GM23338 (cell line): Measurements from ENCODE around the gene SEC23A. TPM values are rescaled to one million over a fixed set of nuclear protein-coding genes. Genes with fewer than 3 reads are reported as not detected.
"Not testable (repeated sequence)": the region's sequence is repeated elsewhere in the genome, so short reads cannot be mapped to it uniquely, and the experiment has no call there.

Experiments
- ATAC-seq: fragments of 200-7000 bp; cut with Tn5 transposase; 3 replicates; pipeline ENCODE4 v1.9.1; 2020
- DNase-seq: peaks from one replicate; pipeline ENCODE4 v3.0.0-alpha.2; 2015; ENCODE audit warnings: low spot score
- H2AFZ ChIP-seq: fragments of 200-600 bp; sonication (generic); 2 replicates; pipeline ENCODE4 v1.8.0; 2016; ENCODE audit warnings: antibody characterized with exemption, mild to moderate bottlenecking, moderate library complexity
- H3F3A ChIP-seq: fragments of 200-600 bp; sonication (generic); replicated peaks from 2 replicates; pipeline ENCODE4 v1.8.0; 2017; ENCODE audit warnings: antibody characterized with exemption, mixed run types, low read depth
- H3K27ac ChIP-seq: fragments of 200-600 bp; sonication (generic); 2 replicates; pipeline ENCODE4 v1.6.1; 2016; ENCODE audit warnings: low read depth
- H3K27me3 ChIP-seq: fragments of 200-600 bp; sonication (generic); 2 replicates; pipeline ENCODE4 v1.8.0; 2016; ENCODE audit warnings: mild to moderate bottlenecking, mixed run types, moderate library complexity; ENCODE audit not compliant: insufficient read depth
- H3K36me3 ChIP-seq: fragments of 200-600 bp; sonication (generic); 2 replicates; pipeline ENCODE4 v1.8.0; 2016; ENCODE audit warnings: mild to moderate bottlenecking; ENCODE audit not compliant: insufficient read depth
- H3K4me1 ChIP-seq: fragments of 200-600 bp; sonication (generic); 2 replicates; pipeline ENCODE4 v1.8.0; 2016; ENCODE audit warnings: mild to moderate bottlenecking, moderate library complexity; ENCODE audit not compliant: insufficient read depth
- H3K4me2 ChIP-seq: fragments of 200-600 bp; sonication (generic); 2 replicates; pipeline ENCODE4 v1.7.1; 2017; ENCODE audit warnings: mixed run types
- H3K4me3 ChIP-seq: fragments of 200-600 bp; sonication (generic); 2 replicates; pipeline ENCODE4 v1.6.1; 2016; ENCODE audit warnings: mixed run types
- H3K79me2 ChIP-seq: fragments of 200-600 bp; sonication (generic); replicated peaks from 2 replicates; pipeline ENCODE4 v1.8.0; 2017; ENCODE audit warnings: mild to moderate bottlenecking; ENCODE audit not compliant: insufficient read depth
- H3K9me2 ChIP-seq: fragments of 200-600 bp; sonication (generic); 2 replicates; pipeline ENCODE4 v1.8.0; 2017; ENCODE audit not compliant: insufficient read depth
- H4K20me1 ChIP-seq: fragments of 200-600 bp; sonication (generic); replicated peaks from 2 replicates; pipeline ENCODE4 v1.8.0; 2017; ENCODE audit warnings: mild to moderate bottlenecking; ENCODE audit not compliant: insufficient read depth
- H3K27ac Mint-ChIP-seq: 2 replicates; pipeline ENCODE4 v1.8.0; 2020; ENCODE audit warnings: inconsistent platforms, mild to moderate bottlenecking, moderate library complexity, mixed read lengths
- H3K27me3 Mint-ChIP-seq: 3 replicates; pipeline ENCODE4 v1.8.0; 2022; ENCODE audit warnings: low read depth, mild to moderate bottlenecking, moderate library complexity, mixed read lengths, inconsistent platforms; ENCODE audit not compliant: insufficient read depth, poor library complexity
- H3K36me3 Mint-ChIP-seq: 3 replicates; pipeline ENCODE4 v1.8.0; 2021; ENCODE audit warnings: low read depth, mild to moderate bottlenecking, inconsistent platforms, moderate library complexity, mixed read lengths
- H3K4me1 Mint-ChIP-seq: 3 replicates; pipeline ENCODE4 v1.8.0; 2020; ENCODE audit warnings: mild to moderate bottlenecking, inconsistent platforms, mixed read lengths
- H3K4me3 Mint-ChIP-seq: 3 replicates; pipeline ENCODE4 v1.8.0; 2021; ENCODE audit warnings: moderate library complexity, mild to moderate bottlenecking, inconsistent platforms, mixed read lengths
- H3K9me3 Mint-ChIP-seq: 3 replicates; pipeline ENCODE4 v1.8.0; 2020; ENCODE audit warnings: moderate library complexity, mild to moderate bottlenecking, inconsistent platforms, mixed read lengths
- CREB1 ChIP-seq: fragments of 250-450 bp; sonication (Bioruptor Pico); IDR thresholded peaks from 2 replicates; pipeline ENCODE4 v1.5.0; 2020; ENCODE audit warnings: low read depth, mild to moderate bottlenecking, moderate library complexity
- ETS1 ChIP-seq: IDR thresholded peaks from 2 replicates; pipeline ENCODE4 v1.6.1; 2016; ENCODE audit warnings: antibody characterized with exemption
- EZH2phosphoT487 ChIP-seq: fragments of 200-600 bp; sonication (generic); IDR thresholded peaks from one replicate; pipeline ENCODE4 v1.8.1; 2018; ENCODE audit warnings: antibody characterized with exemption; ENCODE audit not compliant: unreplicated experiment
- NANOG ChIP-seq: IDR thresholded peaks from 2 replicates; pipeline ENCODE4 v1.6.1; 2016; ENCODE audit warnings: antibody characterized with exemption, borderline replicate concordance
- REST ChIP-seq: IDR thresholded peaks from one replicate; pipeline ENCODE4 v1.6.1; 2018; ENCODE audit warnings: antibody characterized with exemption; ENCODE audit not compliant: unreplicated experiment
- STAT1 ChIP-seq: IDR thresholded peaks from one replicate; pipeline ENCODE4 v1.6.1; 2016; ENCODE audit warnings: antibody characterized with exemption; ENCODE audit not compliant: unreplicated experiment
- ZNF331 ChIP-seq: fragments of 250-450 bp; sonication (Bioruptor Pico); IDR thresholded peaks from 2 replicates; pipeline ENCODE4 v1.5.0; 2020; ENCODE audit warnings: low read depth, mild to moderate bottlenecking, moderate library complexity
- ZNF462 ChIP-seq: fragments of 250-450 bp; sonication (Bioruptor Pico); IDR thresholded peaks from 2 replicates; pipeline ENCODE4 v1.5.0; 2020; ENCODE audit warnings: mild to moderate bottlenecking, moderate library complexity
- polyA plus RNA-seq: library from polyadenylated mRNA; unstranded; fragments of >200 nt; fragmentation: Nextera tagmentation; extraction: Ambion mirVana; gene quantifications from 2 replicates; pipeline ENCODE4 v1.2.1, GENCODE V29; 2016
- total RNA-seq: library from RNA; depleted of rRNA; stranded (reverse); fragments of >200 nt; shearing (Covaris generic); gene quantifications from 2 replicates; pipeline ENCODE4 v1.2.3, GENCODE V29; 2014
- TF ChIP-seq, protein P1 (sequence below), 2 experiments: fragments of 200-600 bp in 1 of 2; sonication (generic) in 1 of 2; conservative IDR thresholded peaks; 2 replicates each; pipeline versions ENCODE4 v1.5.1 to v1.6.1; 2016 to 2017; ENCODE audit warnings: antibody characterized with exemption in 2 of 2, low read depth in 2 of 2, mild to moderate bottlenecking in 2 of 2, moderate library complexity in 1 of 2

The SEC23A gene
- total and polyA plus RNA-seq, 2 experiments from 2014 or later: 22.7 to 89.9 TPM

DNA sequence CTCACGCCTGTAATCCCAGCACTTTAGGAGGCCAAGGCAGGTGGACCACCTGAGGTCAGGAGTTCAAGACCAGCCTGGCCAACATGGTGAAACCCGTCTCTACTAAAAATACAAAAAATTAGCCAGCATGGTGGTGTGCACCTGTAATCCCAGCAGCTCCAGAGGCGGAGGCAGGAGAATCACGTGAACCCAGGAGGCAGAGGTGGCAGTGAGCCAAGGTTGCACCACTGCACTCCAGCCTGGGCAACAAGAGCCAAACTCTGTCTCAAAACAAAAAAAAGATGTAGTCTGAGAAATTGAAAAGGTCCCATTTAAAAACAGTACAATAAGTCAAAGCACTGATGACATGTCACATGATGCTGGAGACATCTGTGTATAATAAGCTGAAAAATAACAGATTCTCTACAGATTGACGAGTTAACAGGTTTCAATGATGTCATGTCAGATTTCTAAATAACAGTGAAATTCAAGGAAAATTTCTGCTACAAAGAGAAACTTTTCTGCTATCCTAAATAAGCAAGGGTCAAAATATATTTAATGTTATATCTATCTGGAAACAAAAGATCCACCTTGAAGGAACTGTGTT, 50.1 kb downstream of the SEC23A start:
- not testable (repeated sequence) for H3K79me2 ChIP-seq, H3K4me2 ChIP-seq, H3K4me1 ChIP-seq, H3F3A ChIP-seq, H4K20me1 ChIP-seq, DNase-seq, H3K4me3 Mint-ChIP-seq, H3K9me2 ChIP-seq, ATAC-seq, H3K4me1 Mint-ChIP-seq, H3K27me3 Mint-ChIP-seq, H3K4me3 ChIP-seq, H3K27ac Mint-ChIP-seq, H3K27me3 ChIP-seq, H2AFZ ChIP-seq, H3K27ac ChIP-seq
- Mint-ChIP-seq H3K9me3 (peaks cover 25% of the 10 kb centered on the region), H3K36me3 (peaks cover 82% of the 10 kb centered on the region)
- H3K36me3 ChIP-seq: peaks cover 62% of the 10 kb centered on the region

- 0 out of 2 replicates have a peak, but pooled peaks cover 5% of the 10 kb centered on the region for H4K20me1 ChIP-seq
- H3K27me3 Mint-ChIP-seq: no peaks in the 10 kb centered on the region
- TF ChIP-seq, protein P1, sequence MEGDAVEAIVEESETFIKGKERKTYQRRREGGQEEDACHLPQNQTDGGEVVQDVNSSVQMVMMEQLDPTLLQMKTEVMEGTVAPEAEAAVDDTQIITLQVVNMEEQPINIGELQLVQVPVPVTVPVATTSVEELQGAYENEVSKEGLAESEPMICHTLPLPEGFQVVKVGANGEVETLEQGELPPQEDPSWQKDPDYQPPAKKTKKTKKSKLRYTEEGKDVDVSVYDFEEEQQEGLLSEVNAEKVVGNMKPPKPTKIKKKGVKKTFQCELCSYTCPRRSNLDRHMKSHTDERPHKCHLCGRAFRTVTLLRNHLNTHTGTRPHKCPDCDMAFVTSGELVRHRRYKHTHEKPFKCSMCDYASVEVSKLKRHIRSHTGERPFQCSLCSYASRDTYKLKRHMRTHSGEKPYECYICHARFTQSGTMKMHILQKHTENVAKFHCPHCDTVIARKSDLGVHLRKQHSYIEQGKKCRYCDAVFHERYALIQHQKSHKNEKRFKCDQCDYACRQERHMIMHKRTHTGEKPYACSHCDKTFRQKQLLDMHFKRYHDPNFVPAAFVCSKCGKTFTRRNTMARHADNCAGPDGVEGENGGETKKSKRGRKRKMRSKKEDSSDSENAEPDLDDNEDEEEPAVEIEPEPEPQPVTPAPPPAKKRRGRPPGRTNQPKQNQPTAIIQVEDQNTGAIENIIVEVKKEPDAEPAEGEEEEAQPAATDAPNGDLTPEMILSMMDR (conservative IDR thresholded peaks at IDR 0.05; ENCODE audit: low read depth in 2 of 2): no peak
- TF ChIP-seq NANOG: no peak
- no peak for TF ChIP-seq EZH2phosphoT487
- TF ChIP-seq STAT1: no peak
- TF ChIP-seq ZNF331: no peak
- TF ChIP-seq ZNF462 (CRISPR knock-in tag): no peak
- no peak for TF ChIP-seq REST
- TF ChIP-seq ETS1: no peak
- TF ChIP-seq CREB1 (CRISPR knock-in tag): no peak
These were observed 52.6 kb downstream of the SEC23A start for GRCh38 chr14:39050389-39050788.

More at GRCh38 chr14:39050389-39050788, 52.6 kb downstream of the SEC23A start:
- peaks cover 75% of the 10 kb centered on the region for H3K36me3 Mint-ChIP-seq
- H3K27ac ChIP-seq: no peak overlapping the region
- H3K4me3 ChIP-seq: no peak overlapping the region
- H3K4me3 Mint-ChIP-seq: no peak overlapping the region
- ATAC-seq (no peak), DNase-seq (no peak)
- H2AFZ ChIP-seq: no peak overlapping the region
- no peak overlapping the region for H3K27ac Mint-ChIP-seq
- H3K4me1 ChIP-seq: no peaks in the 10 kb centered on the region
- no peaks in the 10 kb centered on the region for H3K27me3 ChIP-seq
- no peaks in the 10 kb centered on the region for H3F3A ChIP-seq
- H3K79me2 ChIP-seq: no peaks in the 10 kb centered on the region
- no peaks in the 10 kb centered on the region for H3K9me2 ChIP-seq
- no peak overlapping the region for H3K4me2 ChIP-seq
- H3K4me1 Mint-ChIP-seq: no peaks in the 10 kb centered on the region
- H3K9me3 Mint-ChIP-seq: peaks cover 4% of the 10 kb centered on the region; the same call in 2 of the 3 replicates
- H3K36me3 ChIP-seq: peaks cover 41% of the 10 kb centered on the region
